H1 (cell line): ENCODE measurements around the gene NAALADL1. TPM values are rescaled to one million over a fixed set of nuclear protein-coding genes. Genes with fewer than 3 reads are reported as not detected.

Experiments
- CTCF ChIA-PET: fragments of 300-600 bp; sonication (Branson Sonifier 250); formaldehyde crosslinking; loops from one replicate; lab custom pipeline; 2021; ENCODE audit not compliant: partially characterized antibody; lab: Charles Lee
- POLR2A ChIA-PET: fragments of 300-600 bp; sonication (Branson Sonifier 250); formaldehyde crosslinking; loops from one replicate; lab custom pipeline; 2021; ENCODE audit warnings: inconsistent platforms; ENCODE audit not compliant: partially characterized antibody; lab: Charles Lee
- DNase-seq, 2 experiments: peaks; one replicate each; pipeline versions ENCODE4 v3.0.0 to v3.0.0-alpha.2; 2010 to 2022; ENCODE audit warnings: low spot score in 2 of 2, low read depth in 1 of 2, mixed read lengths in 1 of 2
- FAIRE-seq: peaks from 2 replicates; lab custom pipeline; 2011; peaks lifted over from hg19 to GRCh38; lab: Jason Lieb, UNC
- H2AFZ ChIP-seq: 2 replicates; pipeline ENCODE4 v1.8.1; 2012; ENCODE audit warnings: low read length, inconsistent platforms
- H2AK5ac ChIP-seq: 2 replicates; pipeline ENCODE4 v1.6.1; 2013; ENCODE audit warnings: low read depth, low read length
- H2BK120ac ChIP-seq: replicated peaks from 2 replicates; pipeline ENCODE3; 2013; ENCODE audit warnings: low read depth, low read length, inconsistent platforms
- H2BK12ac ChIP-seq: 2 replicates; pipeline ENCODE4 v1.6.1; 2013; ENCODE audit warnings: low read depth, low read length
- H2BK15ac ChIP-seq: 2 replicates; pipeline ENCODE4 v1.6.1; 2013; ENCODE audit warnings: low read length
- H2BK20ac ChIP-seq: 2 replicates; pipeline ENCODE4 v1.6.1; 2013; ENCODE audit warnings: low read length
- H2BK5ac ChIP-seq: 2 replicates; pipeline ENCODE4 v1.6.1; 2013; ENCODE audit warnings: low read depth, low read length
- H3K14ac ChIP-seq: 2 replicates; pipeline ENCODE4 v1.6.1; 2013; ENCODE audit warnings: inconsistent platforms; ENCODE audit not compliant: insufficient read length
- H3K18ac ChIP-seq: 2 replicates; pipeline ENCODE4 v1.6.1; 2013; ENCODE audit warnings: low read length; ENCODE audit errors: extremely low read depth
- H3K23ac ChIP-seq: 2 replicates; pipeline ENCODE4 v1.6.1; 2013; ENCODE audit warnings: inconsistent platforms; ENCODE audit not compliant: insufficient read length
- H3K23me2 ChIP-seq: 2 replicates; pipeline ENCODE4 v1.6.1; 2013; ENCODE audit warnings: low read depth, low read length
- H3K27ac ChIP-seq: 2 replicates; pipeline ENCODE4 v1.6.1; 2011; ENCODE audit warnings: low read depth, low read length, inconsistent platforms
- H3K27me3 ChIP-seq, 4 experiments: replicated peaks in 1 of 4; 1 replicate in 1 of 4; 2 replicates in 3 of 4; pipeline versions ENCODE4 v1.6.1 to v1.8.1; 2011 to 2013; ENCODE audit warnings: low read length in 3 of 4, mild to moderate bottlenecking in 3 of 4, inconsistent platforms in 2 of 4, mixed read lengths in 2 of 4, moderate library complexity in 1 of 4; ENCODE audit not compliant: control insufficient read depth in 3 of 4, insufficient read depth in 3 of 4; ENCODE audit errors: extremely low read depth in 1 of 4
- H3K36me3 ChIP-seq, 4 experiments: 2 replicates each; pipeline versions ENCODE4 v1.6.1 to v1.8.1; 2011 to 2013; ENCODE audit warnings: mild to moderate bottlenecking in 4 of 4, low read length in 3 of 4, moderate library complexity in 2 of 4, control low read depth in 1 of 4, inconsistent platforms in 1 of 4; ENCODE audit not compliant: insufficient read depth in 4 of 4, control insufficient read depth in 2 of 4
- H3K4ac ChIP-seq: replicated peaks from 2 replicates; pipeline ENCODE3; 2013; ENCODE audit warnings: low read length, low read depth, mixed read lengths, inconsistent platforms; ENCODE audit not compliant: insufficient read length
- H3K4me1 ChIP-seq, 4 experiments: replicated peaks in 1 of 4; 1 replicate in 1 of 4; 2 replicates in 3 of 4; pipeline versions ENCODE4 v1.6.1 to v1.8.1; 2011 to 2013; ENCODE audit warnings: low read length in 3 of 4, inconsistent platforms in 2 of 4, mixed read lengths in 1 of 4; ENCODE audit not compliant: insufficient read depth in 4 of 4, control insufficient read depth in 3 of 4
- H3K4me2 ChIP-seq, 2 experiments: 2 replicates each; pipeline versions ENCODE4 v1.6.1 to v1.8.1; 2011 to 2013; ENCODE audit warnings: low read depth in 2 of 2, low read length in 2 of 2, control low read depth in 1 of 2, inconsistent platforms in 1 of 2, mild to moderate bottlenecking in 1 of 2; ENCODE audit not compliant: insufficient read depth in 1 of 2
- H3K4me3 ChIP-seq, 4 experiments: fragments of 200-600, 300-600 bp in 1 of 4; sonication (generic), shearing (Covaris generic), sonication (Bioruptor Twin) in 1 of 4; 2 replicates each; pipeline versions ENCODE4 v1.5.1 to v1.8.1; 2011 to 2016; ENCODE audit warnings: low read length in 4 of 4, low read depth in 3 of 4, control low read depth in 2 of 4, inconsistent platforms in 2 of 4, mild to moderate bottlenecking in 2 of 4, mixed read lengths in 1 of 4, moderate library complexity in 1 of 4; ENCODE audit not compliant: insufficient read depth in 2 of 4; ENCODE audit errors: extremely low read depth in 1 of 4
- H3K56ac ChIP-seq: replicated peaks from 2 replicates; pipeline ENCODE3; 2013; ENCODE audit warnings: low read depth, mild to moderate bottlenecking, mixed read lengths, low read length, inconsistent platforms; ENCODE audit not compliant: insufficient read length
- H3K79me1 ChIP-seq: 2 replicates; pipeline ENCODE4 v1.6.1; 2013; ENCODE audit warnings: low read depth, low read length, control low read depth
- H3K79me2 ChIP-seq, 2 experiments: 2 replicates each; pipeline versions ENCODE4 v1.6.1 to v1.8.1; 2012 to 2013; ENCODE audit warnings: low read length in 2 of 2, mild to moderate bottlenecking in 2 of 2, inconsistent platforms in 1 of 2; ENCODE audit not compliant: insufficient read depth in 2 of 2, control insufficient read depth in 1 of 2
- H3K9ac ChIP-seq, 4 experiments: replicated peaks in 1 of 4; 1 replicate in 1 of 4; 2 replicates in 3 of 4; pipeline versions ENCODE4 v1.6.1 to v1.8.1; 2011 to 2013; ENCODE audit warnings: low read depth in 3 of 4, low read length in 3 of 4, control low read depth in 2 of 4, mild to moderate bottlenecking in 2 of 4, moderate library complexity in 2 of 4, inconsistent platforms in 1 of 4; ENCODE audit errors: extremely low read depth in 1 of 4
- H3K9me3 ChIP-seq, 2 experiments: 2 replicates each; pipeline versions ENCODE4 v1.6.1 to v1.8.1; 2012 to 2013; ENCODE audit warnings: mild to moderate bottlenecking in 2 of 2, moderate library complexity in 2 of 2, control low read depth in 1 of 2, inconsistent platforms in 1 of 2, low read depth in 1 of 2, low read length in 1 of 2, mixed read lengths in 1 of 2; ENCODE audit not compliant: insufficient read depth in 2 of 2
- H4K20me1 ChIP-seq, 2 experiments: replicated peaks in 1 of 2; 2 replicates each; pipeline versions ENCODE3 to v1.8.1; 2011 to 2013; ENCODE audit warnings: inconsistent platforms in 2 of 2, low read length in 2 of 2, mild to moderate bottlenecking in 1 of 2; ENCODE audit not compliant: insufficient read depth in 2 of 2, control insufficient read depth in 1 of 2
- H4K5ac ChIP-seq: 2 replicates; pipeline ENCODE4 v1.6.1; 2013; ENCODE audit warnings: low read length, low read depth, mixed read lengths, inconsistent platforms; ENCODE audit not compliant: insufficient read length
- H4K8ac ChIP-seq: 2 replicates; pipeline ENCODE4 v1.8.0; 2013; ENCODE audit warnings: mild to moderate bottlenecking, moderate library complexity, low read length, inconsistent platforms; ENCODE audit not compliant: insufficient read depth; ENCODE audit errors: extremely low read depth
- H4K91ac ChIP-seq: replicated peaks from 2 replicates; pipeline ENCODE3; 2013; ENCODE audit warnings: low read length, mixed read lengths, inconsistent platforms; ENCODE audit not compliant: insufficient read length
- BCL11A ChIP-seq, 2 experiments: IDR thresholded peaks; one replicate each; pipeline ENCODE4 v1.6.1; 2011; ENCODE audit warnings: low read depth in 2 of 2, low read length in 2 of 2, mild to moderate bottlenecking in 2 of 2
- CREB1 ChIP-seq: IDR thresholded peaks from 2 replicates; pipeline ENCODE4 v1.6.1; 2012; ENCODE audit warnings: inconsistent platforms
- EGR1 ChIP-seq: IDR thresholded peaks from 2 replicates; pipeline ENCODE4 v1.6.1; 2011; ENCODE audit warnings: low read depth, low read length, borderline replicate concordance
- KDM1A ChIP-seq: fragments of 200-600, 300-600 bp; sonication (generic); IDR thresholded peaks from 2 replicates; pipeline ENCODE4 v1.7.1; 2016; ENCODE audit warnings: mild to moderate bottlenecking, low read length, borderline replicate concordance
- KDM4A ChIP-seq: IDR thresholded peaks from one replicate; pipeline ENCODE4 v1.7.1; 2012; ENCODE audit warnings: low read depth, mild to moderate bottlenecking, moderate library complexity, low read length, inconsistent platforms; ENCODE audit not compliant: severe bottlenecking
- POU5F1 ChIP-seq: IDR thresholded peaks from 2 replicates; pipeline ENCODE4 v1.6.1; 2011; ENCODE audit warnings: low read depth, mild to moderate bottlenecking, low read length, moderate library complexity
- RAD21 ChIP-seq, 2 experiments: IDR thresholded peaks in 1 of 2; conservative IDR thresholded peaks in 1 of 2; 2 replicates each; pipeline ENCODE4 v1.6.1; 2011; ENCODE audit warnings: low read depth in 2 of 2, low read length in 2 of 2, improper control_type of control experiment in 1 of 2, inconsistent platforms in 1 of 2, mild to moderate bottlenecking in 1 of 2, moderate library complexity in 1 of 2
- RXRA ChIP-seq: IDR thresholded peaks from 2 replicates; pipeline ENCODE4 v1.6.1; 2011; ENCODE audit warnings: low read depth, mild to moderate bottlenecking, low read length, moderate library complexity; ENCODE audit not compliant: insufficient read depth
- SIN3A ChIP-seq, 2 experiments: IDR thresholded peaks in 1 of 2; conservative IDR thresholded peaks in 1 of 2; 2 replicates each; pipeline ENCODE4 v1.6.1; 2011 to 2012; ENCODE audit warnings: low read length in 2 of 2, improper control_type of control experiment in 1 of 2, low read depth in 1 of 2, mild to moderate bottlenecking in 1 of 2
- SRF ChIP-seq: IDR thresholded peaks from 2 replicates; pipeline ENCODE4 v1.6.1; 2011; ENCODE audit warnings: mild to moderate bottlenecking, low read depth, low read length, moderate library complexity
- WGBS, 2 experiments: shearing (Covaris generic) in 1 of 2; methylation state at CpG; one replicate each; pipeline versions ENCODE4 v1.1.6 to v1.1.7; 2013 to 2015; ENCODE audit warnings: low lambda C conversion rate in 2 of 2, mixed read lengths in 2 of 2, inconsistent platforms in 1 of 2, low coverage in 1 of 2, missing lambda C conversion rate in 1 of 2; ENCODE audit not compliant: insufficient replicate concordance in 2 of 2, insufficient coverage in 1 of 2, insufficient read length in 1 of 2; ENCODE audit errors: extremely low coverage in 1 of 2, missing lambda C conversion rate in 1 of 2; 5-methylcytosine and 5-hydroxymethylcytosine counted together
- polyA plus RNA-seq, 7 experiments: library from polyadenylated mRNA; depleted of rRNA in 3 of 7; stranded (reverse) in 5 of 7; unstranded in 2 of 7; fragments of >200 nt in 5 of 7; fragments of 200-250 nt in 2 of 7; gene quantifications; 1 replicate in 5 of 7; 2 replicates in 1 of 7; 4 replicates in 1 of 7; pipeline versions ENCODE4 v1.2.1 to v1.2.3, GENCODE V29; 2011 to 2013; ENCODE audit warnings: missing spikeins in 2 of 7, mixed read lengths in 2 of 7
- total RNA-seq: library from RNA; stranded (reverse); fragmentation: NEBNext Ultra II Directional; extraction: Animal tissue kit (Norgen Biotek cat#: 25700); gene quantifications from 2 replicates; pipeline ENCODE4 v1.2.1, GENCODE V29; 2021

Gene NAALADL1
- total and polyA plus RNA-seq, 2 of the 8 experiments (the other 6 are each of a cell fraction or from before 2014, with no cell fraction given): 7.5 to 9.9 TPM

- Histone ChIP-seq H3K18ac (peak overlapping the region; percentile 14; the same call in 1 of the 2 replicates), H3K4me1 (peaks cover 0 to 10% (median 7%) of the 10 kb centered on the region in 4 experiments; a peak in 5 of 7 replicates), H2BK12ac (0 out of 2 replicates have a peak overlapping the region, but pooled peaks have one; percentile 27), H3K9me3 (no peaks in the 10 kb centered on the region), H3K56ac (no peak overlapping the region), H3K4me2 (peak overlapping the region; percentile 66 to 72), H2BK5ac (no peak overlapping the region), H2BK20ac (no peak overlapping the region), H3K79me2 (peaks cover 0 to 6% of the 10 kb centered on the region in 2 experiments; a peak in 2 of 4 replicates), H3K27me3 (peaks cover 0 to 9% (median 3%) of the 10 kb centered on the region in 4 experiments; a peak in 3 of 7 replicates), H3K23me2 (no peaks in the 10 kb centered on the region; the same call in 1 of the 2 replicates), H3K9ac (no peak overlapping the region), H2AK5ac (no peak overlapping the region; the same call in 1 of the 2 replicates), H2BK15ac (peak overlapping the region; percentile 88; the same call in 1 of the 2 replicates), H4K5ac (no peak overlapping the region), H3K4ac (no peak overlapping the region), H3K27ac (no peak overlapping the region), H2BK120ac (no peak overlapping the region), H3K14ac (no peak overlapping the region), H3K23ac (no peak overlapping the region), H2AFZ (peak overlapping the region; percentile 47), H3K4me3 (peak overlapping the region; percentile 8 to 54 (median 35)), H4K91ac (no peak overlapping the region), H4K20me1 (peaks cover 10 to 11% of the 10 kb centered on the region in 2 experiments), H3K79me1 (peaks cover 2% of the 10 kb centered on the region; the same call in 1 of the 2 replicates), H4K8ac (peak overlapping the region; percentile 80), H3K36me3 (peaks cover 3 to 12% (median 6%) of the 10 kb centered on the region in 4 experiments; a peak in 4 of 8 replicates)
- POLR2A ChIA-PET: interaction anchor here (1.0 to 2.1 kb wide), 4 partner anchors 10 to 71 kb away, joined by 3 to 8 read pairs (median 4); partner anchors contain the start of genes ARL2, NAALADL1 and VPS51
- peak in 1 of 2 experiments; percentile 64 for DNase-seq
- CTCF ChIA-PET: interaction anchor here (0.6 to 1.9 kb wide), 8 partner anchors 14 to 206 kb away, joined by 3 to 9 read pairs (median 3); partner anchors contain the start of gene CDCA5
- FAIRE-seq: no peak
- WGBS, 2 experiments: 28% methylated on average over 34 of the region's 56 CpGs; no CpG with 5 or more reads in 1 of the 2 experiments
- TF ChIP-seq KDM1A (no peak), CREB1 (no peak), BCL11A (IDR thresholded peaks at IDR 0.05; ENCODE audit: low read depth in 2 of 2, low read length in 2 of 2) (no peak), SRF (no peak), RXRA (no peak), POU5F1 (no peak), SIN3A (conservative IDR thresholded peaks at IDR 0.05 in 1 of 2, IDR thresholded peaks at IDR 0.05 in 1 of 2; ENCODE audit: low read depth in 1 of 2, low read length in 2 of 2) (0 out of 4 replicates have a peak, but pooled peaks of 1 of the 2 experiments have one; percentile 22), EGR1 (no peak), KDM4A (peak; percentile 35), RAD21 (IDR thresholded peaks at IDR 0.05 in 1 of 2, conservative IDR thresholded peaks at IDR 0.05 in 1 of 2; ENCODE audit: low read depth in 2 of 2, low read length in 2 of 2) (no peak)
Observed at GRCh38 chr11:65047581-65048422, 10.6 kb downstream of the NAALADL1 start.
